NB4 (cell line): ENCODE data around the gene PITPNC1.
A peak's percentile ranks its signal among the peaks of the same experiment; 100 is the strongest.

ENCODE experiments used
- DNase-seq: peaks from one replicate; pipeline ENCODE4 v3.0.0; 2010; ENCODE audit warnings: low read depth
- H3K4me3 ChIP-seq: one replicate; pipeline ENCODE4 v1.5.1; 2011; ENCODE audit warnings: mild to moderate bottlenecking, low read depth, low read length, moderate library complexity
- CTCF ChIP-seq: IDR thresholded peaks from one replicate; pipeline ENCODE4 v1.5.1; 2012; ENCODE audit warnings: low read depth, low read length
- MAX ChIP-seq: IDR thresholded peaks from 2 replicates; pipeline ENCODE4 v1.6.1; 2011; ENCODE audit warnings: low read depth, low read length
- MYC ChIP-seq: IDR thresholded peaks from 2 replicates; pipeline ENCODE4 v1.6.1; 2011; ENCODE audit warnings: low read depth, low read length
- POLR2A ChIP-seq: IDR thresholded peaks from 2 replicates; pipeline ENCODE4 v1.6.1; 2011; ENCODE audit warnings: mild to moderate bottlenecking; ENCODE audit not compliant: insufficient read length; ENCODE audit errors: extremely low read depth

The PITPNC1 gene

GRCh38 chr17:67569873-67570272, 192.8 kb downstream of the PITPNC1 start:
- TF ChIP-seq MAX (no peak), POLR2A (no peak), MYC (no peak), CTCF (no peak)
- DNase-seq, result peak; percentile 55
- no peak overlapping the region for H3K4me3 ChIP-seq

- TF ChIP-seq CTCF (no peak), MAX (no peak), POLR2A (no peak), MYC (no peak)
- no peak overlapping the region for H3K4me3 ChIP-seq
- no peak for DNase-seq
These were observed 193.7 kb downstream of the PITPNC1 start for GRCh38 chr17:67570797-67571196.

GRCh38 chr17:67571478-67571877, 194.4 kb downstream of the PITPNC1 start:
- no peak for TF ChIP-seq CTCF
- no peak for DNase-seq
- no peak overlapping the region for H3K4me3 ChIP-seq

GRCh38 chr17:67573987-67574657, 197.0 kb downstream of the PITPNC1 start:
- DNase-seq, result no peak
- TF ChIP-seq CTCF (no peak), MYC (no peak), POLR2A (no peak), MAX (no peak)
- H3K4me3 ChIP-seq, result no peak overlapping the region

- no peak overlapping the region for H3K4me3 ChIP-seq
- TF ChIP-seq MAX (no peak), POLR2A (no peak), MYC (no peak)
- DNase-seq, result no peak
These were observed 197.7 kb downstream of the PITPNC1 start for GRCh38 chr17:67574658-67575293.

- no peak for DNase-seq
- TF ChIP-seq MAX (no peak), MYC (no peak), CTCF (no peak), POLR2A (no peak)
These were observed 198.2 kb downstream of the PITPNC1 start for GRCh38 chr17:67575325-67575724.

More at GRCh38 chr17:67575325-67575724, 198.2 kb downstream of the PITPNC1 start:
- H3K4me3 ChIP-seq, result no peak overlapping the region
